Liver (tissue), 9 donors: ENCODE measurements around the gene MYO5A. TPM values are rescaled to one million over a fixed set of nuclear protein-coding genes. Genes with fewer than 3 reads are reported as not detected.

Experiments
- DNase-seq: peaks from one replicate; pipeline ENCODE4 v3.0.0-alpha.2; 2017; ENCODE audit warnings: low spot score
- H3K27ac ChIP-seq, 2 donors: one replicate each; pipeline ENCODE4 v1.7.0; 2013; ENCODE audit warnings: inconsistent platforms in 2 of 2, low read length in 2 of 2, control low read depth in 1 of 2, low read depth in 1 of 2, mild to moderate bottlenecking in 1 of 2
- H3K27me3 ChIP-seq, 4 donors: one replicate each; pipeline versions ENCODE4 v1.6.1 to v1.7.0; 2013; ENCODE audit warnings: low read length in 3 of 4, inconsistent platforms in 1 of 4, mild to moderate bottlenecking in 1 of 4, moderate library complexity in 1 of 4; ENCODE audit not compliant: control insufficient read depth in 4 of 4, insufficient read depth in 4 of 4
- H3K36me3 ChIP-seq, 4 donors: one replicate each; pipeline versions ENCODE4 v1.6.1 to v1.7.0; 2013; ENCODE audit warnings: low read length in 3 of 4, mild to moderate bottlenecking in 3 of 4, low read depth in 1 of 4, moderate library complexity in 1 of 4; ENCODE audit not compliant: control insufficient read depth in 4 of 4, insufficient read depth in 3 of 4
- H3K4me1 ChIP-seq, 4 donors: one replicate each; pipeline versions ENCODE4 v1.6.1 to v1.7.0; 2013; ENCODE audit warnings: low read length in 3 of 4, mild to moderate bottlenecking in 3 of 4, moderate library complexity in 1 of 4; ENCODE audit not compliant: control insufficient read depth in 4 of 4, insufficient read depth in 4 of 4
- H3K4me3 ChIP-seq, 3 donors: one replicate each; pipeline versions ENCODE4 v1.6.1 to v1.7.0; 2013; ENCODE audit warnings: low read length in 3 of 3, control low read depth in 1 of 3, low read depth in 1 of 3, mild to moderate bottlenecking in 1 of 3
- H3K9ac ChIP-seq, 2 donors: one replicate each; pipeline ENCODE4 v1.7.0; 2013; ENCODE audit warnings: low read length in 2 of 2, mild to moderate bottlenecking in 2 of 2, moderate library complexity in 2 of 2, control low read depth in 1 of 2, low read depth in 1 of 2
- H3K9me3 ChIP-seq, 4 donors: one replicate each; pipeline versions ENCODE4 v1.6.1 to v1.7.0; 2013; ENCODE audit warnings: low read length in 3 of 4; ENCODE audit not compliant: control insufficient read depth in 4 of 4
- EGR1 ChIP-seq, 2 donors: IDR thresholded peaks; 2 replicates each; pipeline ENCODE4 v1.6.1; 2016 to 2018; ENCODE audit warnings: antibody characterized with exemption in 2 of 2, low read depth in 2 of 2
- FOXA1 ChIP-seq: IDR thresholded peaks from 2 replicates; pipeline ENCODE4 v1.6.1; 2016; ENCODE audit warnings: antibody characterized with exemption
- FOXA2 ChIP-seq: IDR thresholded peaks from 2 replicates; pipeline ENCODE4 v1.6.1; 2016; ENCODE audit warnings: antibody characterized with exemption
- GABPA ChIP-seq, 2 donors: IDR thresholded peaks in 1 of 2; conservative IDR thresholded peaks in 1 of 2; 2 replicates each; pipeline ENCODE4 v1.6.1; 2016; ENCODE audit warnings: antibody characterized with exemption in 2 of 2, mild to moderate bottlenecking in 1 of 2, moderate library complexity in 1 of 2
- HNF4A ChIP-seq, 2 donors: conservative IDR thresholded peaks; 2 replicates each; pipeline ENCODE4 v1.6.1; 2016; ENCODE audit warnings: antibody characterized with exemption in 2 of 2, mild to moderate bottlenecking in 2 of 2
- JUND ChIP-seq, 2 donors: IDR thresholded peaks; 2 replicates each; pipeline ENCODE4 v1.6.1; 2016; ENCODE audit warnings: antibody characterized with exemption in 2 of 2
- RAD21 ChIP-seq, 2 donors: IDR thresholded peaks; 2 replicates each; pipeline ENCODE4 v1.6.1; 2016; ENCODE audit warnings: antibody characterized with exemption in 2 of 2, mild to moderate bottlenecking in 2 of 2
- SP1 ChIP-seq: IDR thresholded peaks from 2 replicates; pipeline ENCODE4 v1.6.1; 2018; ENCODE audit warnings: antibody characterized with exemption, mild to moderate bottlenecking
- TAF1 ChIP-seq: conservative IDR thresholded peaks from 2 replicates; pipeline ENCODE4 v1.6.1; 2016; ENCODE audit warnings: antibody characterized with exemption, mild to moderate bottlenecking
- YY1 ChIP-seq: IDR thresholded peaks from 2 replicates; pipeline ENCODE4 v1.6.1; 2016; ENCODE audit warnings: antibody characterized with exemption, mild to moderate bottlenecking
- WGBS: extraction: QIAGEN DNeasy Blood & Tissue Kit; methylation state at CpG from one replicate; pipeline ENCODE4 v1.1.7; 2013; 5-methylcytosine and 5-hydroxymethylcytosine counted together
- polyA plus RNA-seq, 2 donors: library from polyadenylated mRNA; stranded (reverse) in 1 of 2; unstranded in 1 of 2; fragments of 200-250 nt in 1 of 2; fragments of >200 nt in 1 of 2; fragmentation: Nextera tagmentation in 1 of 2; extraction: Ambion mirVana in 1 of 2; gene quantifications; one replicate each; pipeline versions ENCODE4 v1.2.1 to v1.2.3, GENCODE V29; 2013 to 2015
- total RNA-seq, 2 donors: library from RNA; depleted of rRNA; stranded (reverse); fragments of >200 nt; gene quantifications; one replicate each; pipeline ENCODE4 v1.2.3, GENCODE V29; 2014
- TF ChIP-seq, protein P1 (sequence below): IDR thresholded peaks from 2 replicates; pipeline ENCODE4 v1.6.1; 2016; ENCODE audit warnings: antibody characterized with exemption, mild to moderate bottlenecking
- TF ChIP-seq, protein P2 (sequence below): IDR thresholded peaks from 2 replicates; pipeline ENCODE4 v1.6.1; 2016; ENCODE audit warnings: antibody characterized with exemption
- TF ChIP-seq, protein P3 (sequence below): fragments of 150-350 bp; IDR thresholded peaks from 2 replicates; pipeline ENCODE4 v1.5.1; 2017; ENCODE audit warnings: improper control_type of control experiment, low read depth, low read length; ENCODE audit not compliant: missing input control
- TF ChIP-seq, protein P4 (sequence below): IDR thresholded peaks from 2 replicates; pipeline ENCODE4 v1.6.1; 2016; ENCODE audit warnings: antibody characterized with exemption
- donor health status: healthy.
- donor health status: healthy.
- donor health status: healthy.
- donor health status: healthy.
- donor health status: healthy.

MYO5A gene
- total and polyA plus RNA-seq, 4 donors, result 1.0 to 7.1 (median 3.0) TPM

DNA sequence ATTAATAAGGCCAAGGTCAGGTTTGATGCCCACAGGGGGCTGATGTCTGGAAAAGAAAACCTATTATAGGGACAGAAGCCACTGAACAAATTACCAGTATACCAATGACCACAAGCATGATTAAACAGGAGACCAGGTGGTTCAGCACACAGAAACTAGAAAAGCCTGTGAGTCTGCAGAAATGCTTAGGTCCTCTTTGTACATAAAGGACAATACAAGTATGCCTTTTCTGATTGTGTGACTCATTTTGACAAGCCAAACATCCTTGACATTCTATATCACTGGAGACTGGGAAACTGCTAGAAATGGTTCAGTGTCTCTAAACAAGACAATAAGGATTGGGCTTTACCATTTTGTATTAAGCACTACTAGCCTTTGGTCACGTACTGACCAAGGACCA, 119.9 kb downstream of the MYO5A start:
- no peak overlapping the region for H3K4me3 ChIP-seq
- WGBS, result 95% methylated on average over 1 of the region's 1 CpG
- no peak for TF ChIP-seq YY1
- TF ChIP-seq HNF4A (conservative IDR thresholded peaks at IDR 0.05), result no peak
- TF ChIP-seq, protein P1, sequence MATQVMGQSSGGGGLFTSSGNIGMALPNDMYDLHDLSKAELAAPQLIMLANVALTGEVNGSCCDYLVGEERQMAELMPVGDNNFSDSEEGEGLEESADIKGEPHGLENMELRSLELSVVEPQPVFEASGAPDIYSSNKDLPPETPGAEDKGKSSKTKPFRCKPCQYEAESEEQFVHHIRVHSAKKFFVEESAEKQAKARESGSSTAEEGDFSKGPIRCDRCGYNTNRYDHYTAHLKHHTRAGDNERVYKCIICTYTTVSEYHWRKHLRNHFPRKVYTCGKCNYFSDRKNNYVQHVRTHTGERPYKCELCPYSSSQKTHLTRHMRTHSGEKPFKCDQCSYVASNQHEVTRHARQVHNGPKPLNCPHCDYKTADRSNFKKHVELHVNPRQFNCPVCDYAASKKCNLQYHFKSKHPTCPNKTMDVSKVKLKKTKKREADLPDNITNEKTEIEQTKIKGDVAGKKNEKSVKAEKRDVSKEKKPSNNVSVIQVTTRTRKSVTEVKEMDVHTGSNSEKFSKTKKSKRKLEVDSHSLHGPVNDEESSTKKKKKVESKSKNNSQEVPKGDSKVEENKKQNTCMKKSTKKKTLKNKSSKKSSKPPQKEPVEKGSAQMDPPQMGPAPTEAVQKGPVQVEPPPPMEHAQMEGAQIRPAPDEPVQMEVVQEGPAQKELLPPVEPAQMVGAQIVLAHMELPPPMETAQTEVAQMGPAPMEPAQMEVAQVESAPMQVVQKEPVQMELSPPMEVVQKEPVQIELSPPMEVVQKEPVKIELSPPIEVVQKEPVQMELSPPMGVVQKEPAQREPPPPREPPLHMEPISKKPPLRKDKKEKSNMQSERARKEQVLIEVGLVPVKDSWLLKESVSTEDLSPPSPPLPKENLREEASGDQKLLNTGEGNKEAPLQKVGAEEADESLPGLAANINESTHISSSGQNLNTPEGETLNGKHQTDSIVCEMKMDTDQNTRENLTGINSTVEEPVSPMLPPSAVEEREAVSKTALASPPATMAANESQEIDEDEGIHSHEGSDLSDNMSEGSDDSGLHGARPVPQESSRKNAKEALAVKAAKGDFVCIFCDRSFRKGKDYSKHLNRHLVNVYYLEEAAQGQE, result no peak
- no peak for TF ChIP-seq RAD21 (IDR thresholded peaks at IDR 0.05)
- H3K9ac ChIP-seq, result no peak overlapping the region
- no peak overlapping the region for H3K27ac ChIP-seq
- H3K36me3 ChIP-seq, result peaks cover 0 to 3% (median 0%) of the 10 kb centered on the region in 4 donors
- H3K4me1 ChIP-seq, result no peaks in the 10 kb centered on the region
- no peak for DNase-seq
- no peaks in the 10 kb centered on the region for H3K9me3 ChIP-seq
- no peaks in the 10 kb centered on the region for H3K27me3 ChIP-seq

DNA sequence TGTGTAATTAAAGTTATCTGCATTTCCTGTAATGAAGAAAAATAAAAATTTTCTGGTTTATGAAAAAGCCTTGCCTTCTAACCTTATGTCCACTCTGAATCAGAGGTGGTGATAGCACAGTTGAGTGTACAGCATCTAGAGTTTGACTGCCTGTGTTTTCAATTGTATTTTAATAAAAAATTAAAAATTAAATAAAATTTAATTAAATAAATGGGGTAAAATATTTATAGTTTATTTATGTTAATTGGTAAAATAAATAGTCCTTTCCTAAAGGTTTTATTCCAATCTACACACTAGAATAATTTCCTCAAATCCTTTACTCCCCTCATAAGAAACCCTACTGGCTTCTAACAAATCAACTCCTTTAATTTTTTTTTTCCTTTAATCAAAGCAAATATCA, 121.3 kb downstream of the MYO5A start:
- H3K36me3 ChIP-seq, result peaks cover 0 to 3% (median 0%) of the 10 kb centered on the region in 4 donors
- H3K9ac ChIP-seq, result no peak overlapping the region
- no peak overlapping the region for H3K4me3 ChIP-seq
- no peaks in the 10 kb centered on the region for H3K4me1 ChIP-seq
- no peak for DNase-seq
- no peaks in the 10 kb centered on the region for H3K9me3 ChIP-seq
- TF ChIP-seq, protein P1, result no peak
- TF ChIP-seq FOXA1 (no peak), TAF1 (no peak)
- TF ChIP-seq, protein P2, sequence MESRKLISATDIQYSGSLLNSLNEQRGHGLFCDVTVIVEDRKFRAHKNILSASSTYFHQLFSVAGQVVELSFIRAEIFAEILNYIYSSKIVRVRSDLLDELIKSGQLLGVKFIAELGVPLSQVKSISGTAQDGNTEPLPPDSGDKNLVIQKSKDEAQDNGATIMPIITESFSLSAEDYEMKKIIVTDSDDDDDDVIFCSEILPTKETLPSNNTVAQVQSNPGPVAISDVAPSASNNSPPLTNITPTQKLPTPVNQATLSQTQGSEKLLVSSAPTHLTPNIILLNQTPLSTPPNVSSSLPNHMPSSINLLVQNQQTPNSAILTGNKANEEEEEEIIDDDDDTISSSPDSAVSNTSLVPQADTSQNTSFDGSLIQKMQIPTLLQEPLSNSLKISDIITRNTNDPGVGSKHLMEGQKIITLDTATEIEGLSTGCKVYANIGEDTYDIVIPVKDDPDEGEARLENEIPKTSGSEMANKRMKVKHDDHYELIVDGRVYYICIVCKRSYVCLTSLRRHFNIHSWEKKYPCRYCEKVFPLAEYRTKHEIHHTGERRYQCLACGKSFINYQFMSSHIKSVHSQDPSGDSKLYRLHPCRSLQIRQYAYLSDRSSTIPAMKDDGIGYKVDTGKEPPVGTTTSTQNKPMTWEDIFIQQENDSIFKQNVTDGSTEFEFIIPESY, result no peak
- H3K27ac ChIP-seq, result no peak overlapping the region
- H3K27me3 ChIP-seq, result no peaks in the 10 kb centered on the region

DNA sequence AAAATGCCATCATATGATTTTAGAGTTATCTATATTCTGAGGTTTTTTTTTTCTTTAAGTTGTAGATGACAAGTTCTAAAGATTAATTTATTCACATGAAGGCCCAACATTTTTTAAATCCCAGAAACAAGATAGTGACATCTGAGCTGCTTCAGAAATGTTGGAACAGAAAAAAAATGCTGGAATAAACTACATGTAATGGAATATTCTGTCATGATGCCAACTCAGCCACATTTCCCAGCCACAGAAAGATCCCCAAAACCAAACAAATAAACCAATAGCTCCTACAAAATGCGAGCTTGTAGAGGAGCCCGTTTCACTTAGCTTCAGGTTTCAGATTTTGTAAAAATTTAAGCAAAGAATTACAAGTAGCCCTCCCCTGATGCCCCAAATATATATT, 122.1 kb downstream of the MYO5A start:
- no peaks in the 10 kb centered on the region for H3K4me1 ChIP-seq
- H3K9me3 ChIP-seq, result no peaks in the 10 kb centered on the region
- H3K36me3 ChIP-seq, result peaks cover 0 to 3% (median 0%) of the 10 kb centered on the region in 4 donors
- WGBS, result 88% methylated on average over 2 of the region's 2 CpGs
- H3K27ac ChIP-seq, result no peak overlapping the region
- no peak overlapping the region for H3K4me3 ChIP-seq
- H3K27me3 ChIP-seq, result no peaks in the 10 kb centered on the region
- no peak overlapping the region for H3K9ac ChIP-seq
- no peak for DNase-seq
- TF ChIP-seq RAD21 (IDR thresholded peaks at IDR 0.05) (no peak), GABPA (IDR thresholded peaks at IDR 0.05 in 1 of 2, conservative IDR thresholded peaks at IDR 0.05 in 1 of 2) (no peak), FOXA1 (no peak), SP1 (no peak), HNF4A (conservative IDR thresholded peaks at IDR 0.05) (no peak), JUND (IDR thresholded peaks at IDR 0.05) (no peak), FOXA2 (no peak), YY1 (no peak), EGR1 (IDR thresholded peaks at IDR 0.05; ENCODE audit: low read depth in 2 of 2) (no peak)
- TF ChIP-seq, protein P2, result no peak
- TF ChIP-seq, protein P3, sequence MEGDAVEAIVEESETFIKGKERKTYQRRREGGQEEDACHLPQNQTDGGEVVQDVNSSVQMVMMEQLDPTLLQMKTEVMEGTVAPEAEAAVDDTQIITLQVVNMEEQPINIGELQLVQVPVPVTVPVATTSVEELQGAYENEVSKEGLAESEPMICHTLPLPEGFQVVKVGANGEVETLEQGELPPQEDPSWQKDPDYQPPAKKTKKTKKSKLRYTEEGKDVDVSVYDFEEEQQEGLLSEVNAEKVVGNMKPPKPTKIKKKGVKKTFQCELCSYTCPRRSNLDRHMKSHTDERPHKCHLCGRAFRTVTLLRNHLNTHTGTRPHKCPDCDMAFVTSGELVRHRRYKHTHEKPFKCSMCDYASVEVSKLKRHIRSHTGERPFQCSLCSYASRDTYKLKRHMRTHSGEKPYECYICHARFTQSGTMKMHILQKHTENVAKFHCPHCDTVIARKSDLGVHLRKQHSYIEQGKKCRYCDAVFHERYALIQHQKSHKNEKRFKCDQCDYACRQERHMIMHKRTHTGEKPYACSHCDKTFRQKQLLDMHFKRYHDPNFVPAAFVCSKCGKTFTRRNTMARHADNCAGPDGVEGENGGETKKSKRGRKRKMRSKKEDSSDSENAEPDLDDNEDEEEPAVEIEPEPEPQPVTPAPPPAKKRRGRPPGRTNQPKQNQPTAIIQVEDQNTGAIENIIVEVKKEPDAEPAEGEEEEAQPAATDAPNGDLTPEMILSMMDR, result no peak
- TF ChIP-seq, protein P4, sequence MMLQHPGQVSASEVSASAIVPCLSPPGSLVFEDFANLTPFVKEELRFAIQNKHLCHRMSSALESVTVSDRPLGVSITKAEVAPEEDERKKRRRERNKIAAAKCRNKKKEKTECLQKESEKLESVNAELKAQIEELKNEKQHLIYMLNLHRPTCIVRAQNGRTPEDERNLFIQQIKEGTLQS, result no peak
